OCI-LY7 (cell line): ENCODE measurements around the gene TMTC2. TPM values are rescaled to one million over a fixed set of nuclear protein-coding genes. Genes with fewer than 3 reads are reported as not detected.

Experiments
- BruUV-seq: library from RNA; stranded (reverse); fragments of 400-500 nt; replicated peaks from 2 replicates; lab custom pipeline; 2021; lab: Mats Ljungman, UMichigan
- CTCF ChIA-PET: fragments of 300-600 bp; sonication (Branson Sonifier 250); formaldehyde crosslinking; loops from one replicate; lab custom pipeline; 2022; ENCODE audit warnings: antibody characterized with exemption; ENCODE audit not compliant: unreplicated experiment; lab: Charles Lee
- POLR2A ChIA-PET: fragments of 300-600 bp; sonication (Branson Sonifier 250); formaldehyde crosslinking; loops from one replicate; lab custom pipeline; 2022; ENCODE audit warnings: antibody characterized with exemption; lab: Charles Lee
- DNase-seq: peaks from one replicate; pipeline ENCODE4 v3.0.0-alpha.2; 2015; ENCODE audit warnings: low spot score
- H2AFZ ChIP-seq: fragments of 200-600 bp; sonication (generic), shearing (Covaris generic); 2 replicates; pipeline ENCODE4 v1.6.1; 2014; ENCODE audit warnings: mild to moderate bottlenecking, antibody characterized with exemption, low read length, moderate library complexity
- H3K27ac ChIP-seq: fragments of 200-600 bp; sonication (generic); 2 replicates; pipeline ENCODE4 v1.5.1; 2014; ENCODE audit warnings: mixed run types, low read depth, mild to moderate bottlenecking, moderate library complexity, low read length, inconsistent platforms; ENCODE audit not compliant: poor library complexity, severe bottlenecking
- H3K36me3 ChIP-seq: fragments of 200-600 bp; sonication (generic); 2 replicates; pipeline ENCODE4 v1.6.1; 2014; ENCODE audit warnings: mild to moderate bottlenecking, antibody characterized with exemption, low read length, moderate library complexity, mixed read lengths; ENCODE audit not compliant: insufficient read depth
- H3K4me1 ChIP-seq: fragments of 200-600 bp; sonication (generic); 2 replicates; pipeline ENCODE4 v1.5.1; 2014; ENCODE audit warnings: mild to moderate bottlenecking, low read length; ENCODE audit not compliant: insufficient read depth, poor library complexity, severe bottlenecking
- H3K4me2 ChIP-seq: fragments of 200-600 bp; sonication (generic); 2 replicates; pipeline ENCODE4 v1.6.1; 2014; ENCODE audit warnings: mild to moderate bottlenecking, low read length
- H3K4me3 ChIP-seq: fragments of 200-600 bp; sonication (generic); 2 replicates; pipeline ENCODE4 v1.5.1; 2014; ENCODE audit warnings: mild to moderate bottlenecking, low read depth, low read length; ENCODE audit not compliant: poor library complexity, severe bottlenecking
- H3K79me2 ChIP-seq: fragments of 200-600 bp; sonication (generic); 2 replicates; pipeline ENCODE4 v1.6.1; 2016; ENCODE audit warnings: low read depth, mild to moderate bottlenecking, low read length, moderate library complexity, mixed read lengths; ENCODE audit not compliant: insufficient read depth
- H3K9me2 ChIP-seq: fragments of 200-600 bp; sonication (generic); 2 replicates; pipeline ENCODE4 v1.6.1; 2016; ENCODE audit warnings: mild to moderate bottlenecking, low read length, mixed read lengths; ENCODE audit not compliant: insufficient read depth
- H3K9me3 ChIP-seq: fragments of 200-600 bp; sonication (generic); 2 replicates; pipeline ENCODE4 v1.6.1; 2014; ENCODE audit warnings: mild to moderate bottlenecking, mixed run types, low read length, mixed read lengths
- H4K20me1 ChIP-seq: fragments of 200-600 bp; sonication (generic); 2 replicates; pipeline ENCODE4 v1.6.1; 2014; ENCODE audit warnings: mild to moderate bottlenecking, antibody characterized with exemption, low read length, moderate library complexity, mixed read lengths; ENCODE audit not compliant: insufficient read depth
- CTCF ChIP-seq: fragments of 200-600 bp; sonication (generic); conservative IDR thresholded peaks from 2 replicates; pipeline ENCODE4 v1.5.1; 2014; ENCODE audit warnings: mild to moderate bottlenecking, antibody characterized with exemption, low read length, moderate library complexity, mixed read lengths
- EZH2phosphoT487 ChIP-seq: fragments of 200-600 bp; sonication (generic); IDR thresholded peaks from 2 replicates; pipeline ENCODE4 v1.6.1; 2018; ENCODE audit warnings: low read depth, borderline replicate concordance, mild to moderate bottlenecking, mixed run types, antibody characterized with exemption, low read length, moderate library complexity, mixed read lengths
- intact Hi-C: fragments of 100-400 bp; cut with micrococcal nuclease; formaldehyde crosslinking; loops from one replicate; pipeline ENCODE4 v1.10.0; 2022; ENCODE audit not compliant: unreplicated experiment
- total RNA-seq, 2 experiments: library from RNA; depleted of rRNA in 1 of 2; stranded (reverse); fragments of >200 nt in 1 of 2; shearing (Covaris generic) in 1 of 2; gene quantifications; 2 replicates each; pipeline ENCODE4 v1.2.3, GENCODE V29; 2014 to 2022

Gene TMTC2
- total RNA-seq, 2 experiments from 2014 or later, result 5.6 to 8.1 TPM

GRCh38 chr12:83142914-83143313 lies 456.2 kb downstream of the TMTC2 start:
- no TSS peak for BruUV-seq
- H3K9me3 ChIP-seq, result no peaks in the 10 kb centered on the region
- TF ChIP-seq EZH2phosphoT487, result no peak
- no peak for TF ChIP-seq CTCF
- no peak for DNase-seq
- CTCF ChIA-PET, result no interaction called here
- no peak overlapping the region for H2AFZ ChIP-seq
- H3K36me3 ChIP-seq, result no peaks in the 10 kb centered on the region
- no peak overlapping the region for H3K27ac ChIP-seq
- no peaks in the 10 kb centered on the region for H3K4me1 ChIP-seq
- no peaks in the 10 kb centered on the region for H4K20me1 ChIP-seq
- no peaks in the 10 kb centered on the region for H3K9me2 ChIP-seq
- intact Hi-C loops, result no loop called here
- no peaks in the 10 kb centered on the region for H3K79me2 ChIP-seq
- POLR2A ChIA-PET, result no interaction called here
- no peak overlapping the region for H3K4me3 ChIP-seq
- H3K4me2 ChIP-seq, result no peak overlapping the region

- BruUV-seq, result no TSS peak
- no peak overlapping the region for H2AFZ ChIP-seq
- TF ChIP-seq EZH2phosphoT487, result no peak
- TF ChIP-seq CTCF, result no peak
- no peaks in the 10 kb centered on the region for H4K20me1 ChIP-seq
- intact Hi-C loops, result no loop called here
- H3K36me3 ChIP-seq, result no peaks in the 10 kb centered on the region
- no peak overlapping the region for H3K4me3 ChIP-seq
- H3K79me2 ChIP-seq, result no peaks in the 10 kb centered on the region
- H3K4me2 ChIP-seq, result no peak overlapping the region
- CTCF ChIA-PET, result no interaction called here
- POLR2A ChIA-PET, result no interaction called here
- DNase-seq, result no peak
- H3K27ac ChIP-seq, result no peak overlapping the region
- no peaks in the 10 kb centered on the region for H3K4me1 ChIP-seq
- H3K9me3 ChIP-seq, result no peaks in the 10 kb centered on the region
- no peaks in the 10 kb centered on the region for H3K9me2 ChIP-seq
These were observed 457.2 kb downstream of the TMTC2 start for GRCh38 chr12:83143950-83144349.

- H3K9me2 ChIP-seq, result no peaks in the 10 kb centered on the region
- TF ChIP-seq EZH2phosphoT487 (no peak), CTCF (no peak)
- H3K79me2 ChIP-seq, result no peaks in the 10 kb centered on the region
- no peaks in the 10 kb centered on the region for H3K9me3 ChIP-seq
- no peak for DNase-seq
- H3K4me3 ChIP-seq, result no peak overlapping the region
- H3K4me1 ChIP-seq, result no peaks in the 10 kb centered on the region
- POLR2A ChIA-PET, result no interaction called here
- H3K27ac ChIP-seq, result no peak overlapping the region
- H3K4me2 ChIP-seq, result no peak overlapping the region
- CTCF ChIA-PET, result no interaction called here
- H3K36me3 ChIP-seq, result no peaks in the 10 kb centered on the region
- H2AFZ ChIP-seq, result no peak overlapping the region
- no TSS peak for BruUV-seq
- no peaks in the 10 kb centered on the region for H4K20me1 ChIP-seq
- intact Hi-C loops, result no loop called here
These were observed 458.7 kb downstream of the TMTC2 start for GRCh38 chr12:83145325-83145840.
